GM19397 (cell line): Measurements from ENCODE around the gene TRIM28.
A peak's percentile ranks its signal among the peaks of the same experiment; 100 is the strongest.

Source experiments
- ATAC-seq: cut with Tn5 transposase; IDR thresholded peaks from one replicate; pipeline ENCODE4 v1.9.1; 2021; ENCODE audit warnings: mild to moderate bottlenecking, moderate library complexity; ENCODE audit not compliant: unreplicated experiment

Gene TRIM28

GRCh38 chr19:58559275-58560006, 15.6 kb downstream of the TRIM28 start:
- peak; percentile 20 for ATAC-seq

- ATAC-seq = no peak
Observed at GRCh38 chr19:58560007-58560887, 16.4 kb downstream of the TRIM28 start.

GRCh38 chr19:58560921-58561320, 17.1 kb downstream of the TRIM28 start:
- no peak for ATAC-seq

GRCh38 chr19:58561373-58562121, 17.7 kb downstream of the TRIM28 start:
- no peak for ATAC-seq

GRCh38 chr19:58562122-58563033, 18.5 kb downstream of the TRIM28 start:
- no peak for ATAC-seq

- no peak for ATAC-seq
Observed at GRCh38 chr19:58563034-58563573, 19.2 kb downstream of the TRIM28 start.

- no peak for ATAC-seq
Observed at GRCh38 chr19:58563823-58564222, 20.0 kb downstream of the TRIM28 start.

- no peak for ATAC-seq
Observed at GRCh38 chr19:58566989-58567388, 23.1 kb downstream of the TRIM28 start.

- ATAC-seq = no peak
Observed at GRCh38 chr19:58568453-58569130, 24.7 kb downstream of the TRIM28 start.

- no peak for ATAC-seq
Observed at GRCh38 chr19:58569191-58569942, 25.5 kb downstream of the TRIM28 start.

GRCh38 chr19:58569943-58570670, 26.2 kb downstream of the TRIM28 start:
- no peak for ATAC-seq

GRCh38 chr19:58570770-58571574, 27.1 kb downstream of the TRIM28 start:
- ATAC-seq = no peak

- ATAC-seq = no peak
Observed at GRCh38 chr19:58571575-58571947, 27.7 kb downstream of the TRIM28 start.

- no peak for ATAC-seq
Observed at GRCh38 chr19:58572026-58572817, 28.4 kb downstream of the TRIM28 start.

GRCh38 chr19:58572818-58573657, 29.2 kb downstream of the TRIM28 start, which contains the start of gene MZF1:
TSS of gene MZF1 (minus strand) at chr19:58573335. CDS start at chr19:58571389, 1,946 bp downstream.
- peak; percentile 54 for ATAC-seq
